GM21528 (cell line): ENCODE measurements around the gene DLG2.

Source experiments
- ATAC-seq: cut with Tn5 transposase; IDR thresholded peaks from one replicate; pipeline ENCODE4 v1.9.1; 2021; ENCODE audit warnings: mild to moderate bottlenecking, moderate library complexity; ENCODE audit not compliant: unreplicated experiment, low FRiP score

DLG2 gene

GRCh38 chr11:83545494-83546260, 2081.5 kb downstream of the DLG2 start:
- no peak for ATAC-seq

GRCh38 chr11:83544846-83545245, 2082.3 kb downstream of the DLG2 start:
- no peak for ATAC-seq

GRCh38 chr11:83543706-83544439, 2083.3 kb downstream of the DLG2 start:
- no peak for ATAC-seq

DNA sequence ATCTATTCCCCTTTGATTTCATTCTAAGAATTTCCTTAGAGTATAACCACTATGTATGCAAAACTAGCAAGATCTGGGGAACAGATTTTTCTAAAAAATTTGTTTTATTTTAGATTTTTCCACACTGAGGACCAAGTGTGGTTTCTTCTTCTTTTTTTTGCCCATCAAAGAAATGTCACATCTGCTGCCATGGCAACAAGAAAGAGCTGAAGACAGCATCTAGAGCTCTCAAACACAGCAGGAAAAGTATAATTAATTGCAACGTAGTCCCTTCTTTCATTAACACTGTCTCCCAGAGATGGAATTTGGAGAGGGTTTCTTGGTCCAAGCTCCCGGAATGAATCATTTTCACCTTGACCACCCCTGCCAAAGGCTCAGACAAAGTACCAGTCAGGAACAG, 2084.3 kb downstream of the DLG2 start:
- ATAC-seq, result no peak

DNA sequence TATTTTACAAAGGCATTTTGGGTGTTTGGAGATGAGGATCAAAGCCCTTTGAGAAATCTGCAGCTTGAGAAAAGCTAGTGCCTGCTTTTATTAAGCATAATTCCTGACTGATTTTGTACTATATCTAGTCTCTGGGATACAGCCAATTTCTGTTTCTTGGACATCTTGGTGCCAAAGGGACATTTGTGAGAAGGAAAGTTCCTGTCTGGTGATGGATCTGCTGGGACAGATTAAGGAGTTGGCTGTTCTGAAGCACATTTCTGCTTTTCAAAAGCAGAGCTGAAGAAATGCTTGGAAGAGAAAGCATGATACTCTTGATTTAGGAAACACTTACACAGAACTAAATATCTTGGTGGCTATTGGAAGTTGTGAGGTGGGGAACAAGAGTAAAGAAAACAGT, 2086.4 kb downstream of the DLG2 start:
- ATAC-seq, result no peak

DNA sequence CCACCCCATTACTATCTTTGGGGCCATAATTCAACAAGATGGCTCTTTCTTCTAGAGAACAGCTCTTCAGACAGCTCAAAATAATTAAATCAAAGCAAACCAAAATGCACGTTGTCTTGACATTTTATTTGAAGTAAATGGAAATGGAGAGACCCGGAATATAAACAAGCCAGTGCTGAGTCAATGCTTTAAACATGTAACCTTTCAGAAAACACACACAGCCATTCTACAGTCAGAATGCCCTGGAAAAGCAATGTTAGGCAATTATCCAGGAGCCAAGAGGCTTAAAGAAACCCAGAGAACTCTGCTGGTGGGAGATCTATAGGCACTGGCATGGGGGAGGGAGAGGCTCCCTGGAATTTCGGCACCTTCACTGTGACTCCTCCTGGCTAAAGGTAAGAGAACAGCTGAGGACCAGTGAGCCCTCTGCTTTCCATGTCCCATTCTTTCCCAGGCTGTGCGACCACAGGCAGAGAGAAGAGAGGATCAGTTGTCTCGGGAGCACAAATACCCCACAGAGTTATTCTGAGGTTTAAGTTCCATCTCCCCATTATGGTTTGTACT, 2086.9 kb downstream of the DLG2 start:
- no peak for ATAC-seq

DNA sequence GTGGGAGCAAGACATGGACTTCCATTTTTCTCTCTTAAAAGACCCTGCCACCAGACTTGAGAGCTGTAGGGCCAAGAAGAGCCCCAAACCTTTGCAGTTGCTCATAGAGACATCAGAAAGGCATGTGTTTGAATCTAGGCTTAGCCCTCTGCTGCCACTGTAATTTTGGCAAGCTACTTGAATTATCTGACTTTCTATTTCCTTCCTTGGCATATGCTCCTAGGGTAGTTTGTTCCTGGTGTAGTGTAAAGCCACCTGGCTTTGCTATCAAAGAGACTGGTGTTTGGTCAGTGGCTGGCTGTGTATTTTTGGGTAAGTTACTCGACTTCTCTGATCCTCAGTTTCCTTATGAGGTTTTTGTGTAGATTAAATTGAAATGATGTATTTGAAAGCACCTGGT, 2088.9 kb downstream of the DLG2 start:
- ATAC-seq, result no peak

DNA sequence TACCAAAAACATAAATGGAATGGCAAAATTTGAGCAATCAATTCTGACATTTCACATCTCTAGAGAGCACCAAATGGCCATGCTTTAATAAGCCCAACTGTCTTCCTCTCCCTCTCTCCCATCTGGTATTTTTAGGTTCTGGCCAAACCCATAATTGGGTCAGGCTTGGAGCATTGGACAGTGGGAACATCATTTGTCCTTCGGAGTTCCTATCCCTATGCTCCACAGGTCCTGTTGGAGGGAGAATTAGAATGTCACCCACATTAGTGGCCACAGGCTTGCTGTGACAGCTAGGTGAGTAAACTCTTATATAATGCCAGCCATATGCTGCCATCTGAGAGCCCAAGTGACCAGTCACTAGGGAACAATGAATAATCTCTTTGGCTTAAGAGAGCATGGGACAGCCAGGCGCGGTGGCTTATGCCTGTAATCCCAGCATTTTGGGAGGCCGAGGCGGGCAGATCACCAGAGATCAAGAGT, 2090.0 kb downstream of the DLG2 start:
- ATAC-seq, result no peak

- no peak for ATAC-seq
Observed at GRCh38 chr11:83533166-83533565, 2094.0 kb downstream of the DLG2 start.

DNA sequence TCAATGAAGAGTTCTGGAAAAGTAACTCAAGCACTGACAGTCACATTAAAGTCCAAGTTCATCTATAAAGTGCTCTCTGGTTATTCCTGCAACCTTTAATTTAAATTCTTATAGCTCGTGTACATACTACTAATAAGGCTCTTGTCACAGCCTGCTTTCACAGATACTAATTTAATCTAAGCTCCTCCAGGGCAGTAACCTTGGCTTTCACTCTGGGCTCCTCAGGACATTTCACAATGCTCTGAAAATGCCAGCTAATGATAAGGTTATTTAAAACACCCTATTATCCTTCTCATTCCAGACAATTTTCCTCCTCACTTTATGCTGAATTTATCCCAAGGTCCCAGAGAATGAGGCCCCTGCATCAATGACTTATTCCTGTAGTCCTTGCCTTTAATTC, 2098.3 kb downstream of the DLG2 start:
- no peak for ATAC-seq

DNA sequence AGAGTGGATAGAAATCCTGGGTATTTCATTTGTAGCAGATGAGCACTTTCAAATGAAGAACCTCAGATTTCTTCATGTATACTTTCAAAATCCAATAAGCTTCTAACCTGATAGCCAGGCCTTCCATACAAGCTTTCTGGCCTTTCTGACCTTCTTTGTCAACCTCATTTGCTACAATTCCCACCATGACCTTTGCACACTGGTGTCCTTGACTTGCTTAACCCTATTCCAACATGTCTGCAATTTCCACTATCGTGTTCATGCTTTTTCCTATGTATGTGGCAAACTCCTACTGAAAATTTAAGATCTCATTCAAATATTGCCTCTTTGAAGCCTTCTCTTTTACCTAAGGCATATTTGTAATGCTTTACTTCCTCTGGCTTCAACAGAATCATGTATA, 2098.9 kb downstream of the DLG2 start:
- ATAC-seq, result no peak

GRCh38 chr11:83523676-83524075, 2103.5 kb downstream of the DLG2 start:
- no peak for ATAC-seq

- no peak for ATAC-seq
Observed at GRCh38 chr11:83522911-83523310, 2104.2 kb downstream of the DLG2 start.

- ATAC-seq, result no peak
Observed at GRCh38 chr11:83521647-83522596, 2105.2 kb downstream of the DLG2 start.

DNA sequence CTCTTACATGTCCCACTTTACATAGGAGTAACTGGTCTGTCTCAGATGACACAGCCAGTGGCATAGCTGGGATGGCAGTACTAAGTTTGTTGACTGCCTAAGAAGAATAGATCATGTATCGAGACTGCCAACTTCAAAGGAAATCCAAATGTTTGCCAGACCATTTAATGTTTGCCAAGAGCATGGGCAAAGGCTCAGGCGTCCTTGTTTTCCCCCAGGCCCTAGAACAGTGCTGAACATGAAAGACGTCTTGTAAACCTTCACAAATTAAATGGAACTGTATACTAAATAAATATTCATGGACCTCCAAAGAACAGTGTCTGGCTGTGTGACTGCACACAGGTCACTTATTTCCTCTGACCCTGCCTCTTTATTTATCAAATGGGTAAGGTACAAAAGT, 2106.3 kb downstream of the DLG2 start:
- no peak for ATAC-seq

GRCh38 chr11:83511646-83512045, 2115.5 kb downstream of the DLG2 start:
- no peak for ATAC-seq

- no peak for ATAC-seq
Observed at GRCh38 chr11:83510530-83511460, 2116.3 kb downstream of the DLG2 start.

GRCh38 chr11:83508804-83509203, 2118.3 kb downstream of the DLG2 start:
- no peak for ATAC-seq

GRCh38 chr11:83502041-83502440, 2125.1 kb downstream of the DLG2 start:
- ATAC-seq, result no peak
